ENCODE results near the gene LUZP1.

DNA sequence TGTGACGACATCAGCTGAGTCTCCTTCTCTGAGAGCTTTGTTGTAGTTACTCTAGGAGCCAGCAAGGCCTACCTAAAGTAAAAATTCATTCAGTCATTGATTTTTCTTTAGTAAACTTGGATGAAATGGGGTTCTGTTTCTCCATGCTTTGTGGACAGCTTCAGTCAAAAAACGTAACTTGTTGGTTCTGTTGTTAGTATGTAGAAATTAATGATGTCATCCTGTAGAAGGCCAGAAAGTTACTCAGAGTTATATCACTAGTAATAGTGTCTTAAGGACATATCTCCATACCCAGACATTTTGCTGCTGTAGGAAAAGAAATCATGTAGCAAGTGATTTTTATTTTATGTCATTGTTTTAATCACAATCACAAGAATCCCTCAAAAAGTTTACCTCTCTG lies 106.4 kb downstream of the LUZP1 start:
- no peak for TF ChIP-seq POLR2A (IDR thresholded peaks at IDR 0.05)
- TF ChIP-seq, protein P1, sequence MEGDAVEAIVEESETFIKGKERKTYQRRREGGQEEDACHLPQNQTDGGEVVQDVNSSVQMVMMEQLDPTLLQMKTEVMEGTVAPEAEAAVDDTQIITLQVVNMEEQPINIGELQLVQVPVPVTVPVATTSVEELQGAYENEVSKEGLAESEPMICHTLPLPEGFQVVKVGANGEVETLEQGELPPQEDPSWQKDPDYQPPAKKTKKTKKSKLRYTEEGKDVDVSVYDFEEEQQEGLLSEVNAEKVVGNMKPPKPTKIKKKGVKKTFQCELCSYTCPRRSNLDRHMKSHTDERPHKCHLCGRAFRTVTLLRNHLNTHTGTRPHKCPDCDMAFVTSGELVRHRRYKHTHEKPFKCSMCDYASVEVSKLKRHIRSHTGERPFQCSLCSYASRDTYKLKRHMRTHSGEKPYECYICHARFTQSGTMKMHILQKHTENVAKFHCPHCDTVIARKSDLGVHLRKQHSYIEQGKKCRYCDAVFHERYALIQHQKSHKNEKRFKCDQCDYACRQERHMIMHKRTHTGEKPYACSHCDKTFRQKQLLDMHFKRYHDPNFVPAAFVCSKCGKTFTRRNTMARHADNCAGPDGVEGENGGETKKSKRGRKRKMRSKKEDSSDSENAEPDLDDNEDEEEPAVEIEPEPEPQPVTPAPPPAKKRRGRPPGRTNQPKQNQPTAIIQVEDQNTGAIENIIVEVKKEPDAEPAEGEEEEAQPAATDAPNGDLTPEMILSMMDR (IDR thresholded peaks at IDR 0.05) = no peak
